H9 (cell line): Measurements from ENCODE around the gene INSYN2A. TPM values are rescaled to one million over a fixed set of nuclear protein-coding genes. Genes with fewer than 3 reads are reported as not detected.

Experiments
- DNase-seq: peaks from one replicate; pipeline ENCODE4 v3.0.0-alpha.2; 2017
- H2AFZ ChIP-seq: one replicate; pipeline ENCODE4 v1.6.1; 2013; ENCODE audit warnings: mild to moderate bottlenecking, low read length, control low read depth, moderate library complexity
- H2AK5ac ChIP-seq: 2 replicates; pipeline ENCODE4 v1.6.1; 2013; ENCODE audit warnings: low read length, control low read depth, mixed read lengths; ENCODE audit not compliant: insufficient read length
- H2BK120ac ChIP-seq: one replicate; pipeline ENCODE4 v1.6.1; 2013; ENCODE audit warnings: low read depth, mild to moderate bottlenecking, low read length, control low read depth, inconsistent platforms; ENCODE audit not compliant: poor library complexity, severe bottlenecking
- H2BK12ac ChIP-seq: 2 replicates; pipeline ENCODE4 v1.6.1; 2013; ENCODE audit warnings: low read length, control low read depth, mixed read lengths, low read depth; ENCODE audit not compliant: insufficient read length
- H2BK15ac ChIP-seq: 2 replicates; pipeline ENCODE4 v1.6.1; 2013; ENCODE audit warnings: low read depth, low read length, control low read depth
- H2BK20ac ChIP-seq: one replicate; pipeline ENCODE4 v1.6.1; 2013; ENCODE audit warnings: low read depth, mild to moderate bottlenecking, low read length, control low read depth, inconsistent platforms; ENCODE audit not compliant: poor library complexity, severe bottlenecking
- H2BK5ac ChIP-seq: 2 replicates; pipeline ENCODE4 v1.6.1; 2013; ENCODE audit warnings: low read length, control low read depth, mixed read lengths; ENCODE audit not compliant: insufficient read length
- H3K14ac ChIP-seq: 2 replicates; pipeline ENCODE4 v1.6.1; 2013; ENCODE audit warnings: low read length, control low read depth; ENCODE audit not compliant: insufficient read depth
- H3K18ac ChIP-seq: 2 replicates; pipeline ENCODE4 v1.6.1; 2013; ENCODE audit warnings: low read depth, mild to moderate bottlenecking, mixed read lengths, low read length, control low read depth; ENCODE audit not compliant: insufficient read length
- H3K23ac ChIP-seq: 2 replicates; pipeline ENCODE4 v1.6.1; 2013; ENCODE audit warnings: low read length, control low read depth, mixed read lengths, low read depth; ENCODE audit not compliant: insufficient read length
- H3K23me2 ChIP-seq: 2 replicates; pipeline ENCODE4 v1.6.1; 2013; ENCODE audit warnings: low read depth, mild to moderate bottlenecking, mixed read lengths, low read length, control low read depth; ENCODE audit not compliant: insufficient read length, poor library complexity, severe bottlenecking
- H3K27ac ChIP-seq: 2 replicates; pipeline ENCODE4 v1.5.1; 2013; ENCODE audit warnings: low read length, control low read depth, mixed read lengths, low read depth; ENCODE audit not compliant: insufficient read length
- H3K27me3 ChIP-seq: 2 replicates; pipeline ENCODE4 v1.6.1; 2013; ENCODE audit warnings: low read length, control low read depth, inconsistent platforms; ENCODE audit not compliant: insufficient read depth
- H3K4ac ChIP-seq: 2 replicates; pipeline ENCODE4 v1.6.1; 2013; ENCODE audit warnings: low read depth, mild to moderate bottlenecking, control low read depth, inconsistent platforms, low read length, moderate library complexity
- H3K4me1 ChIP-seq: 2 replicates; pipeline ENCODE4 v1.6.1; 2013; ENCODE audit warnings: low read length, control low read depth, inconsistent platforms; ENCODE audit not compliant: insufficient read depth
- H3K4me2 ChIP-seq: 2 replicates; pipeline ENCODE4 v1.6.1; 2013; ENCODE audit warnings: low read length, control low read depth, mixed read lengths; ENCODE audit not compliant: insufficient read length, insufficient read depth
- H3K56ac ChIP-seq: 2 replicates; pipeline ENCODE4 v1.6.1; 2013; ENCODE audit warnings: low read depth, mild to moderate bottlenecking, mixed read lengths, low read length, control low read depth; ENCODE audit not compliant: insufficient read length
- H3K79me1 ChIP-seq: 2 replicates; pipeline ENCODE4 v1.6.1; 2013; ENCODE audit warnings: low read depth, mild to moderate bottlenecking, moderate library complexity, low read length, control low read depth, inconsistent platforms; ENCODE audit not compliant: insufficient read depth, poor library complexity, severe bottlenecking
- H3K79me2 ChIP-seq: 2 replicates; pipeline ENCODE4 v1.6.1; 2013; ENCODE audit warnings: low read length, control low read depth, inconsistent platforms; ENCODE audit not compliant: insufficient read depth
- H3K9ac ChIP-seq: 2 replicates; pipeline ENCODE4 v1.6.1; 2013; ENCODE audit warnings: low read length, control low read depth, mixed read lengths; ENCODE audit not compliant: insufficient read length; ENCODE audit errors: extremely low read depth
- H3K9me3 ChIP-seq: one replicate; pipeline ENCODE4 v1.6.1; 2013; ENCODE audit warnings: low read depth, low read length, inconsistent platforms; ENCODE audit not compliant: control insufficient read depth
- H3T11ph ChIP-seq: one replicate; pipeline ENCODE4 v1.6.1; 2013; ENCODE audit warnings: mild to moderate bottlenecking, low read length, control low read depth, inconsistent platforms
- H4K20me1 ChIP-seq: one replicate; pipeline ENCODE4 v1.6.1; 2013; ENCODE audit not compliant: control insufficient read depth, insufficient read length, insufficient read depth
- H4K5ac ChIP-seq: 2 replicates; pipeline ENCODE4 v1.6.1; 2013; ENCODE audit warnings: low read depth, mild to moderate bottlenecking, mixed read lengths, low read length, control low read depth; ENCODE audit not compliant: insufficient read length
- H4K8ac ChIP-seq: replicated peaks from 2 replicates; pipeline ENCODE4 v1.6.1; 2013; ENCODE audit warnings: low read length, control low read depth, mixed read lengths, low read depth; ENCODE audit not compliant: insufficient read length
- H4K91ac ChIP-seq: 2 replicates; pipeline ENCODE4 v1.6.1; 2013; ENCODE audit warnings: low read depth, mild to moderate bottlenecking, moderate library complexity, mixed read lengths, low read length, control low read depth; ENCODE audit not compliant: insufficient read length
- H3K27ac Mint-ChIP-seq, 3 experiments: 2 replicates in 2 of 3; 3 replicates in 1 of 3; pipeline ENCODE4 v1.8.0; 2020 to 2021; ENCODE audit warnings: mixed read lengths in 3 of 3, mild to moderate bottlenecking in 1 of 3, moderate library complexity in 1 of 3
- H3K27me3 Mint-ChIP-seq: 2 replicates; pipeline ENCODE4 v1.8.0; 2021; ENCODE audit warnings: low read depth, mild to moderate bottlenecking, moderate library complexity, mixed read lengths
- H3K36me3 Mint-ChIP-seq, 3 experiments: 2 replicates in 2 of 3; 3 replicates in 1 of 3; pipeline ENCODE4 v1.8.0; 2020 to 2021; ENCODE audit warnings: low read depth in 3 of 3, mixed read lengths in 3 of 3; ENCODE audit not compliant: insufficient read depth in 1 of 3
- H3K4me1 Mint-ChIP-seq, 2 experiments: 2 replicates each; pipeline ENCODE4 v1.8.0; 2020; ENCODE audit warnings: mixed read lengths in 2 of 2
- H3K4me3 Mint-ChIP-seq, 2 experiments: 2 replicates in 1 of 2; 3 replicates in 1 of 2; pipeline ENCODE4 v1.8.0; 2020 to 2021; ENCODE audit warnings: mild to moderate bottlenecking in 2 of 2, mixed read lengths in 2 of 2, moderate library complexity in 1 of 2
- H3K9me3 Mint-ChIP-seq, 2 experiments: 2 replicates in 1 of 2; 3 replicates in 1 of 2; pipeline ENCODE4 v1.8.0; 2020; ENCODE audit warnings: mild to moderate bottlenecking in 2 of 2, mixed read lengths in 2 of 2, moderate library complexity in 1 of 2
- WGBS: extraction: QIAGEN DNeasy Blood & Tissue Kit; methylation state at CpG from one replicate; pipeline ENCODE4 v1.1.7; 2013; ENCODE audit warnings: missing lambda C conversion rate, low lambda C conversion rate, mixed read lengths; ENCODE audit not compliant: insufficient read length; ENCODE audit errors: extremely low coverage; 5-methylcytosine and 5-hydroxymethylcytosine counted together
- total RNA-seq: library from RNA; stranded (reverse); gene quantifications from 2 replicates; pipeline ENCODE4 v1.2.1, GENCODE V29; 2021
- TF ChIP-seq, protein P1 (sequence below): fragments of 200-600 bp; sonication (generic); conservative IDR thresholded peaks from 3 replicates; pipeline ENCODE4 v1.8.0; 2021; ENCODE audit warnings: antibody characterized with exemption, mild to moderate bottlenecking

Gene INSYN2A
- total RNA-seq, 1 experiment from 2014 or later = 0.09 TPM

DNA sequence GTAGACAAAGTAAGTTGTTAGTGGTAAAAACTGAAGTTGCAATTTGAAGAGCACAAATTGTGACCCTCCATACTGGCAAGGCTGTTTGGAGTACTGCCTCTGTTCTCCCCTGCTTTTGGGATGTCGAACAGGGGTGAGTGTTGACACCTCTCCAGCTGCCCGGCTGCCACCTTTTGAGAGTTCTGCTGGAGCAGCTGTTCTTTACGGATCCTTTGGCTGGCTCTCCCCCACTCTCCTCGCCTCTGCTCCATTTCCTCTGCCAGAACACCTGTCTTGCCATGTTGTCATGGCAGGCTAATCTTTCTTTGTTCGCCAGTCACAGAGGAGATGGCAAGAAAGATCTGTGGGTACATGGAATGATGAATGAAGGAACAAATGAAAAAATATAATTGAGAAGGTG is 34.9 kb downstream of the INSYN2A start:
- TF ChIP-seq, protein P1, sequence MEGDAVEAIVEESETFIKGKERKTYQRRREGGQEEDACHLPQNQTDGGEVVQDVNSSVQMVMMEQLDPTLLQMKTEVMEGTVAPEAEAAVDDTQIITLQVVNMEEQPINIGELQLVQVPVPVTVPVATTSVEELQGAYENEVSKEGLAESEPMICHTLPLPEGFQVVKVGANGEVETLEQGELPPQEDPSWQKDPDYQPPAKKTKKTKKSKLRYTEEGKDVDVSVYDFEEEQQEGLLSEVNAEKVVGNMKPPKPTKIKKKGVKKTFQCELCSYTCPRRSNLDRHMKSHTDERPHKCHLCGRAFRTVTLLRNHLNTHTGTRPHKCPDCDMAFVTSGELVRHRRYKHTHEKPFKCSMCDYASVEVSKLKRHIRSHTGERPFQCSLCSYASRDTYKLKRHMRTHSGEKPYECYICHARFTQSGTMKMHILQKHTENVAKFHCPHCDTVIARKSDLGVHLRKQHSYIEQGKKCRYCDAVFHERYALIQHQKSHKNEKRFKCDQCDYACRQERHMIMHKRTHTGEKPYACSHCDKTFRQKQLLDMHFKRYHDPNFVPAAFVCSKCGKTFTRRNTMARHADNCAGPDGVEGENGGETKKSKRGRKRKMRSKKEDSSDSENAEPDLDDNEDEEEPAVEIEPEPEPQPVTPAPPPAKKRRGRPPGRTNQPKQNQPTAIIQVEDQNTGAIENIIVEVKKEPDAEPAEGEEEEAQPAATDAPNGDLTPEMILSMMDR = no peak
- Histone ChIP-seq H3K23ac (no peak overlapping the region), H3T11ph (no peak overlapping the region), H2BK20ac (no peak overlapping the region), H4K20me1 (no peaks in the 10 kb centered on the region), H4K8ac (no peak overlapping the region), H2AFZ (no peak overlapping the region), H2BK5ac (no peak overlapping the region), H3K4ac (no peak overlapping the region), H3K9me3 (no peaks in the 10 kb centered on the region), H2BK120ac (no peak overlapping the region), H3K79me1 (no peaks in the 10 kb centered on the region), H4K5ac (no peak overlapping the region), H3K79me2 (no peaks in the 10 kb centered on the region), H2BK15ac (no peak overlapping the region), H3K4me2 (no peak overlapping the region), H3K9ac (no peak overlapping the region), H4K91ac (no peak overlapping the region), H3K18ac (no peak overlapping the region), H3K56ac (no peak overlapping the region), H2AK5ac (no peak overlapping the region), H3K27ac (no peak overlapping the region), H3K4me1 (no peaks in the 10 kb centered on the region), H3K27me3 (no peaks in the 10 kb centered on the region), H3K14ac (no peak overlapping the region), H3K23me2 (no peaks in the 10 kb centered on the region), H2BK12ac (no peak overlapping the region)
- WGBS = no CpG with 5 or more reads among the region's 5 CpGs
- no peak for DNase-seq
- Mint-ChIP-seq H3K4me3 (no peak overlapping the region), H3K4me1 (peaks cover 0 to 8% of the 10 kb centered on the region in 2 experiments; a peak in 2 of 4 replicates), H3K27ac (0 out of 7 replicates have a peak overlapping the region, but pooled peaks of 1 of the 3 experiments have one; percentile 14), H3K36me3 (no peaks in the 10 kb centered on the region), H3K27me3 (no peaks in the 10 kb centered on the region), H3K9me3 (no peaks in the 10 kb centered on the region)
